Measurements from ENCODE around the gene ADK. TPM values are rescaled to one million over a fixed set of nuclear protein-coding genes. Genes with fewer than 3 reads are reported as not detected.

ADK gene
- total RNA-seq, 4 donors from 2014 or later = 42.3 to 46.3 (median 42.9) TPM

DNA sequence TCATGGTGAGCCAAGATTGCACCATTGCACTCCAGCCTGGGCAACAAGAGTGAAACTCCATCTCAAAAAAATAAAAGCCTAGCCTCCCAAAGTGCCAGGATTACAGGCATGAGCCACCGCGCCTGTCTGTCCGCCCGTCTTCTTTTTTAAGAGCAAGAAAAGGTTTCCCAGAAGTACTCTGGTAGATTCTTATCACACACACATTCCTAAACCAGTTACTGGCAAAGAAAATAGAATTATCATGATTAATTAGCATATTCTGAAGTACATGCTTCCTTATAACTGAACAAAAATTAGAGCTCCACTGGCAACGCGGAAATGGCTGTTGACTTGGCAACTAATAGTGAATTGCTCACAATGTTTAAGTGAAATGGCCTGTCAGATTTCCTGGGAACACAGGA is 87.0 kb downstream of the ADK start:
- no peak overlapping the region for H3K4me3 ChIP-seq (ENCODE audit: low read depth, poor library complexity, severe bottlenecking)
- no peak for TF ChIP-seq POLR2A (IDR thresholded peaks at IDR 0.05)
- TF ChIP-seq, protein P1, sequence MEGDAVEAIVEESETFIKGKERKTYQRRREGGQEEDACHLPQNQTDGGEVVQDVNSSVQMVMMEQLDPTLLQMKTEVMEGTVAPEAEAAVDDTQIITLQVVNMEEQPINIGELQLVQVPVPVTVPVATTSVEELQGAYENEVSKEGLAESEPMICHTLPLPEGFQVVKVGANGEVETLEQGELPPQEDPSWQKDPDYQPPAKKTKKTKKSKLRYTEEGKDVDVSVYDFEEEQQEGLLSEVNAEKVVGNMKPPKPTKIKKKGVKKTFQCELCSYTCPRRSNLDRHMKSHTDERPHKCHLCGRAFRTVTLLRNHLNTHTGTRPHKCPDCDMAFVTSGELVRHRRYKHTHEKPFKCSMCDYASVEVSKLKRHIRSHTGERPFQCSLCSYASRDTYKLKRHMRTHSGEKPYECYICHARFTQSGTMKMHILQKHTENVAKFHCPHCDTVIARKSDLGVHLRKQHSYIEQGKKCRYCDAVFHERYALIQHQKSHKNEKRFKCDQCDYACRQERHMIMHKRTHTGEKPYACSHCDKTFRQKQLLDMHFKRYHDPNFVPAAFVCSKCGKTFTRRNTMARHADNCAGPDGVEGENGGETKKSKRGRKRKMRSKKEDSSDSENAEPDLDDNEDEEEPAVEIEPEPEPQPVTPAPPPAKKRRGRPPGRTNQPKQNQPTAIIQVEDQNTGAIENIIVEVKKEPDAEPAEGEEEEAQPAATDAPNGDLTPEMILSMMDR (IDR thresholded peaks at IDR 0.05) = no peak
- no peak for DNase-seq (ENCODE audit: low spot score in 2 of 2)
- WGBS, 2 donors = 49 to 51% methylated on average over 6 of the region's 6 CpGs
- intact Hi-C loops (cut with DNase I; ENCODE audit: low total_unique reads) = no loop called here

DNA sequence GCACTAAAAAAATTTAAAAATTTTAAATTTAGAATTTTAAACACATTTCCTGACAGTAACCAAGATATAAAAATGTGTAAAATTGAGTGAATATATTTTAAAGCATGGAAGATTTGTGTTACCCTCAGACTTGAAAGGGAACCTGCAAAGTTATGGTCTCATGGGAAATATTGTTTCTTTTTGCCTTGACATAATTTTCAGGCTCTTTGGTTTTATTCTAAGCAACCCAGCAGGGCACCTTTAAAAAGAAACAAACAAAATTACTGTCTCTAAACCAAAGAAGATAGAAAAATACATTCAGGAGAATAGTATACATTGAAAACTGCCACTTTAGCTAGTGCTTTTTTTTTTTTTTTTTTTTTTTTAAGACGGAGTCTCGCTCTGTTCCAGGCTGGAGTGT is 87.5 kb downstream of the ADK start:
- TF ChIP-seq, protein P1 (IDR thresholded peaks at IDR 0.05) = no peak
- no peak for TF ChIP-seq POLR2A (IDR thresholded peaks at IDR 0.05)
- WGBS, 2 donors = 78 to 91% methylated on average over 2 of the region's 2 CpGs
- intact Hi-C loops (cut with DNase I; ENCODE audit: low total_unique reads) = no loop called here
- no peak overlapping the region for H3K4me3 ChIP-seq (ENCODE audit: low read depth, poor library complexity, severe bottlenecking)
- DNase-seq (ENCODE audit: low spot score in 2 of 2) = no peak

DNA sequence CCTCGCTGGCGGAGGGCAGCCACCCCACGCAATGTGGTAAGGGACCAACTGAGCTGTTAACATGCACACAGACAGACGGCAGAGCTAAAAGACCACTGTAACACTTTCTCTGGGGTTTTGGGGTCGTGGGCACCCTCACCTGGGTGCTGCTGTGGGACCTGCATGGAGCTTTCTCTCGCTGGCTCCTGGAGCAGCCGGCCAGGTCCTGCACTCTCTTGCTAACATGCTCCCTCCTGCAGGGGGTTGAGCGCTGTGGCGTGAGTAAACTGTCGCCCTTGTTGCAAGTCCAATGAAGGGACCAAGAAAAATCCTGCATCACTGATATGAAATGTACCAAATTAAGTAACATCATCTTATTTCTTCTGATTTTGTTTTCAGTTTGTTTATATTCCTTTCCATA is 92.0 kb downstream of the ADK start:
- H3K4me3 ChIP-seq (ENCODE audit: low read depth, poor library complexity, severe bottlenecking) = no peak overlapping the region
- TF ChIP-seq, protein P1 (IDR thresholded peaks at IDR 0.05) = no peak
- TF ChIP-seq POLR2A (IDR thresholded peaks at IDR 0.05) = no peak
- intact Hi-C loops (cut with DNase I; ENCODE audit: low total_unique reads) = loop anchor here (5.0 kb wide), 1 partner anchor 854 kb away; a partner anchor contains a TSS
- 92 to 96% methylated on average over 10 of the region's 10 CpGs for WGBS, 2 donors
- no peak for DNase-seq (ENCODE audit: low spot score in 2 of 2)

GRCh38 chr10:74244097-74244685 is 93.2 kb downstream of the ADK start:
- 3 to 4% methylated on average over 3 of the region's 3 CpGs for WGBS, 2 donors
- intact Hi-C loops (cut with DNase I; ENCODE audit: low total_unique reads) = loop anchor here (5.0 kb wide), 1 partner anchor 853 kb away; a partner anchor contains a TSS
- TF ChIP-seq POLR2A (IDR thresholded peaks at IDR 0.05) = no peak
- TF ChIP-seq, protein P1 (IDR thresholded peaks at IDR 0.05) = no peak
- no peak overlapping the region for H3K4me3 ChIP-seq (ENCODE audit: low read depth, poor library complexity, severe bottlenecking)
- no peak for DNase-seq (ENCODE audit: low spot score in 2 of 2)

DNA sequence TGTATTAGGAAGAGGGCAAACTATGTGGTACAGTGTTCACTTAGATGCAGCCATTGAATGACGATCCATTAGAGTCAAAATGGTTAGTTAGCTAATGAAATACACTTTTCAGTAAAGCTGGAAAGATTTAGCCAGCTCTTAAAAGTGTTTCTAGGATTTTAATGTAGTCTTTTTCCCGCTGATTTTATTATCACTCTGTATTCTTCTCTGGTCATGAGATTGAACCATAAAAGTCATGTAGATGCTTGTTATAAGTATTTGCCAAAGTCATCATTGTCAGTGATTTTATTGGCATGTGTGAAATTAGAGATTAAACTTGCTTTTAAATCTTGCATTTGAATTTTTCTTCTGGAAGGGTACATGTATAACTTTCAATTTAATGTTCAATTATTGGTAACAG is 93.8 kb downstream of the ADK start:
- H3K4me3 ChIP-seq (ENCODE audit: low read depth, poor library complexity, severe bottlenecking) = no peak overlapping the region
- 64 to 65% methylated on average over 2 of the region's 2 CpGs for WGBS, 2 donors
- TF ChIP-seq, protein P1 (IDR thresholded peaks at IDR 0.05) = no peak
- TF ChIP-seq POLR2A (IDR thresholded peaks at IDR 0.05) = no peak
- DNase-seq (ENCODE audit: low spot score in 2 of 2) = no peak
- intact Hi-C loops (cut with DNase I; ENCODE audit: low total_unique reads) = loop anchor here (5.0 kb wide), 1 partner anchor 852 kb away; a partner anchor contains a TSS

DNA sequence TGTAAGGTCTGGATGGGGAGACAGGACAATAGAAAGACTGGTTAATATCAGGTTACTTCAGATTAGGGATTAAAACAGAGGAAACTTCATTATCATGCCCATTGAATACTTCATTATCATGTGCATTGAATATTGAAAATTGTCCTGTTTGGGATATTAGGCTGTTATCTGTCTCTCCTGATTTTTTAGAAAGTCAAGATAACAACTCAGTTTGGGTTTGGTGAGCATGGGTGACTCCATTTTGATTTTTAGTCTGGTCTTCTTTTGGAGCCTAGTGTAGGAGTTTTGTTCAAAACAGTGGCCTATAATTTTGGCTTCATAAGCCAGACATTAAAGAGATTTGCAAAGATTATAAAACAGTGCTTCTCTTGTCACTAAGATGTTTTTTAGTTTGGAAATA is 95.5 kb downstream of the ADK start:
- TF ChIP-seq POLR2A (IDR thresholded peaks at IDR 0.05) = no peak
- no peak overlapping the region for H3K4me3 ChIP-seq (ENCODE audit: low read depth, poor library complexity, severe bottlenecking)
- intact Hi-C loops (cut with DNase I; ENCODE audit: low total_unique reads) = no loop called here
- DNase-seq (ENCODE audit: low spot score in 2 of 2) = no peak

Data from lower leg skin (tissue), 4 donors.